ENCODE measurements around the gene HOXB5.
A peak's percentile ranks its signal among the peaks of the same experiment; 100 is the strongest.

HOXB5 gene

DNA sequence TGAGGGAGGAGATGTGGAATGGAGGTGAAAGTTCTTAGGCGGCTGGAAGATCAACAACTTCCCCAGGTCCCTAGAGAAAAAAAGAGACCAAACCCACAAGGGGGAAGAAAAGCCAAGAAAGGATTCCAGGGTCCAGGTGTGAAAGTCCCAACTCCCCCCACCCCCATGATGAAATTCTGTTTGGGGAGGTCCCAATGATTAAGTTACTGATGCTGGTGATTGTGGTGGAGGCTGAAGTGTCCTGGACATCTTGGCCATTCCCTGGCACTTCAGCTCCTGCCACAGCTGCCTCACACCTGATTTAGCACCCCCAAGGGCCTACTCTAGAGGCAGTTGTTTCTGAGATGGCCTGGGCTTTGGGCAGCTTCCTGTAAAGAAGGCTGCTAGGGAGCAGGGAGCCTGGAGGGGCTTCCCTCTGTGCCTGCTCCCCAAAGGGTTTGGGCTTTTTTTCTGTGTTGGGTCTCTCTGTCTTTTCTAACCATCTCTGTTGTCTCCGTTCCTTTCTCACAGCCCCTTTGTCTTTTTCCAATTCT lies 28.5 kb downstream of the HOXB5 start:
- DNase-seq: no peak
- intact Hi-C loops (cut with DNase I; ENCODE audit: low total_unique reads): no loop called here
- Histone ChIP-seq H3K36me3 (no peaks in the 10 kb centered on the region), H3K4me3 (peak overlapping the region in 1 of 2 donors; percentile 62), H3K27me3 (peaks cover 0 to 11% of the 10 kb centered on the region in 2 donors), H3K4me1 (peaks cover 0 to 22% (median 14%) of the 10 kb centered on the region in 4 donors), H3K9me3 (no peaks in the 10 kb centered on the region), H3K27ac (peak overlapping the region in 1 of 2 donors; percentile 53)
- no peak for TF ChIP-seq CTCF (IDR thresholded peaks at IDR 0.05)

DNA sequence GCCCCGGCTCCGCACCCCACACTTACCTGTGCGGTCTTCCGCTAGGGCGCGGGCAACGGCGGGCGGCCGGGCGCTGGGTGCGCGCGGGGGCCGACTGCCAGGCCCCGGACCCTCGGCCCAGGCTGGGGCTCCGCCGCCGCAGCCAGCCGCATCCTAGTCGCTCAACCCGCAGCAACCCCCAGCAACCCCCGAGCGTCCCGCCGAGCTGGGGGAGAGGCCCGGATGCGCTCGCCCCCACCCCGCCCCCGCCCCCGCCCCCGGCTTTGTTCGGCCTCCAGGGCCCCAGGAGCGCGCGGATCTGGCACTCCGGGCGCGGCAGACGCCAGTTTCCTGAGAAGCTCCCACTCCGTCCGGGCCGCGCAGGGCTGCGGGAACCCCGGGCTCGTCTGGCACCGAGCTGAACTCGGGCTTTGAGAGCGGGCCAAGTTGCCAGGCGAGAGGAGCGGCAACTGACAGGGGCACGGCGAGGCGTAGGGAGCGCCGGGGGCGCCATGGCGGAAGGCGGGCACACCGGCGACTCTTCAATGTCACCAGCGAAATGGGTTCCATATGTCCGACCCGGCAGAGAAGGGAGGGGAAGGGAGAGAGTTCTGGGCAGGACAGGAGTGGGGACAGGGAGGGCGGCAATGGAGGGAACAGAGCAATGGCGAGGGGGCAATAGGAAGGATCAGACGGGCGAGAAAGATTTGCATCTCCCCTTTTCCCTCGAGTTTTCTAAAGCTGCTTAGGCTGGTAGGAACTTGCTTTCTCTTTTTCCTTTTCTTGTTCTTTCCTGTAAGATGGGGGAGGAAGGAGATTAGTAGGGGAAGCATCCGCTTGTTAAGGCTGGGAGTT lies 29.2 kb downstream of the HOXB5 start:
- Histone ChIP-seq H3K4me3 (peak overlapping the region; percentile 37 to 62), H3K27me3 (peaks cover 0 to 11% of the 10 kb centered on the region in 2 donors), H3K4me1 (peaks cover 0 to 24% (median 12%) of the 10 kb centered on the region in 4 donors), H3K36me3 (no peaks in the 10 kb centered on the region), H3K27ac (peak overlapping the region in 1 of 2 donors; percentile 53), H3K9me3 (no peaks in the 10 kb centered on the region)
- intact Hi-C loops (cut with DNase I; ENCODE audit: low total_unique reads): no loop called here
- no peak for TF ChIP-seq CTCF (IDR thresholded peaks at IDR 0.05)
- DNase-seq: no peak

DNA sequence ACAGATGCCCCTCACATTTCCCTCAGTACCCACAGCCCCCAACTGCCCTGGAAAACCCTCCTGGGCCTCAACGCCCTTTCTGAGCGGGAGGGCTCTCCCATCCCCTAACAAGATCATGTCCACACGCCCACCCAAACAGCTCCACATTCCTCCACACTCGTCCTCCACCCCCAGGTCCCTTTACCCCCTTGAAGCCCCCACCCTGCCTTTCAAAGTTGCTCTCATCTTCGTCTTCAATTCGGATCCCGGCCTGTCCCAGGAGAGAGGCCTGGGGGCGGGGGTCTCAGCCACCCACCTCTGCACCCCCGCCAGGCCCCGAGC lies 29.8 kb downstream of the HOXB5 start:
- intact Hi-C loops (cut with DNase I; ENCODE audit: low total_unique reads): no loop called here
- TF ChIP-seq CTCF (IDR thresholded peaks at IDR 0.05): no peak
- Histone ChIP-seq H3K27me3 (peaks cover 0 to 11% of the 10 kb centered on the region in 2 donors), H3K4me1 (peaks cover 0 to 24% (median 12%) of the 10 kb centered on the region in 4 donors), H3K9me3 (no peaks in the 10 kb centered on the region), H3K36me3 (no peaks in the 10 kb centered on the region), H3K4me3 (peak overlapping the region; percentile 37 to 62), H3K27ac (peak overlapping the region in 1 of 2 donors; percentile 53)
- DNase-seq: no peak

- peaks cover 0 to 11% of the 10 kb centered on the region in 2 donors for H3K27me3 ChIP-seq
- no peak for TF ChIP-seq CTCF (IDR thresholded peaks at IDR 0.05)
- peaks cover 0 to 24% (median 12%) of the 10 kb centered on the region in 4 donors for H3K4me1 ChIP-seq
- peak overlapping the region in 1 of 2 donors; percentile 53 for H3K27ac ChIP-seq
- intact Hi-C loops (cut with DNase I; ENCODE audit: low total_unique reads): no loop called here
- no peaks in the 10 kb centered on the region for H3K9me3 ChIP-seq
- no peaks in the 10 kb centered on the region for H3K36me3 ChIP-seq
- DNase-seq: no peak
- H3K4me3 ChIP-seq: peak overlapping the region; percentile 37 to 62
These were observed 30.2 kb downstream of the HOXB5 start for GRCh38 chr17:48563385-48563838.

DNA sequence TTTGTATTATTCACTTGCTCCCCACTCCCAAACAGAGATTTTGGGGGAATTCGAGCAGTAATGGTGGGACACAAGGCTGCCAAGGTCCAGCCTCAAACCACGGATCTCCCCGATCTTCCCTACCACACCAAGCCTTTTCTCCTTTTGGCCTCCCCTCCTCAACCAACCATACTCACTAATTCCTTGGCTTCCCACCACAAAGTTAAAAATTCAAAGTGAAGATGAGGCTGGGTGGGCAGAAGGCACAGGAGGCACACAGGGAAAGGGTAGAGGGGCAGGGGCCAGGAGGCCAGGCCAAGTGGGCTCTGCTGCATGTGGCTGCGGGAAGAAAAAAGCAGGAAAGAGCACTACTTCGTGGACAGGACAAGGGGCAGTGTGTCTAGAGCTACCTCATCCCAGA lies 30.6 kb downstream of the HOXB5 start:
- intact Hi-C loops (cut with DNase I; ENCODE audit: low total_unique reads): no loop called here
- Histone ChIP-seq H3K36me3 (no peaks in the 10 kb centered on the region), H3K27me3 (peaks cover 0 to 11% of the 10 kb centered on the region in 2 donors), H3K27ac (no peak overlapping the region), H3K9me3 (no peaks in the 10 kb centered on the region), H3K4me1 (peaks cover 0 to 24% (median 12%) of the 10 kb centered on the region in 4 donors), H3K4me3 (no peak overlapping the region)
- no peak for DNase-seq
- no peak for TF ChIP-seq CTCF (IDR thresholded peaks at IDR 0.05)
